Measurements from ENCODE around the gene FGF11.

The FGF11 gene

GRCh38 chr17:7408863-7409262 is 30.4 kb upstream of the FGF11 start:
- no peak for DNase-seq

- no peak for DNase-seq
Observed at GRCh38 chr17:7409716-7410115, 29.6 kb upstream of the FGF11 start.

GRCh38 chr17:7410634-7411426 is 28.5 kb upstream of the FGF11 start:
- no peak for DNase-seq

- DNase-seq, result no peak
Observed at GRCh38 chr17:7411427-7411750, 27.9 kb upstream of the FGF11 start.

GRCh38 chr17:7413346-7413985 is 25.8 kb upstream of the FGF11 start:
- DNase-seq, result no peak

GRCh38 chr17:7414837-7415236 is 24.5 kb upstream of the FGF11 start:
- DNase-seq, result no peak

GRCh38 chr17:7415784-7416183 is 23.5 kb upstream of the FGF11 start:
- DNase-seq, result no peak

- DNase-seq, result no peak
Observed at GRCh38 chr17:7416323-7416722, 23.0 kb upstream of the FGF11 start.

GRCh38 chr17:7417056-7417655 is 22.2 kb upstream of the FGF11 start:
- DNase-seq, result no peak

GRCh38 chr17:7418472-7419152 is 20.7 kb upstream of the FGF11 start:
- DNase-seq, result no peak

- no peak for DNase-seq
Observed at GRCh38 chr17:7419819-7420610, 19.3 kb upstream of the FGF11 start, which contains the start of gene SPEM1. Gene SPEM1, plus strand, starts transcription at chr17:7420324. Its CDS starts 61 bp downstream, at chr17:7420385.

- DNase-seq, result no peak
Observed at GRCh38 chr17:7421186-7421585, 18.1 kb upstream of the FGF11 start.

- DNase-seq, result no peak
Observed at GRCh38 chr17:7423679-7424078, 15.6 kb upstream of the FGF11 start.

- DNase-seq, result no peak
Observed at GRCh38 chr17:7425316-7425715, 14.0 kb upstream of the FGF11 start, which contains the start of gene SPEM2. Gene SPEM2, plus strand, starts transcription at chr17:7425616. Its CDS starts 73 bp downstream, at chr17:7425689.

GRCh38 chr17:7425756-7426155 is 13.6 kb upstream of the FGF11 start:
- no peak for DNase-seq

- no peak for DNase-seq
Observed at GRCh38 chr17:7426203-7426863, 13.0 kb upstream of the FGF11 start.

GRCh38 chr17:7426896-7427489 is 12.3 kb upstream of the FGF11 start:
- DNase-seq, result no peak

- DNase-seq, result no peak
Observed at GRCh38 chr17:7427549-7427948, 11.8 kb upstream of the FGF11 start.

- DNase-seq, result no peak
Observed at GRCh38 chr17:7428557-7428956, 10.8 kb upstream of the FGF11 start, which contains the start of gene SPEM3. Gene SPEM3, plus strand, starts transcription at chr17:7428857. Its CDS starts 46 bp downstream, at chr17:7428903.

GRCh38 chr17:7429722-7430121 is 9.6 kb upstream of the FGF11 start:
- no peak for DNase-seq

- no peak for DNase-seq
Observed at GRCh38 chr17:7431231-7431630, 8.1 kb upstream of the FGF11 start.

- no peak for DNase-seq
Observed at GRCh38 chr17:7432296-7432695, 7.0 kb upstream of the FGF11 start.

Data from inflammatory macrophage treated with lipopolysaccharide for 4 hours (primary cell).